Loucy (cell line): ENCODE results near the gene PI4KA.
"Not testable (repeated sequence)": the region's sequence is repeated elsewhere in the genome, so short reads cannot be mapped to it uniquely, and the experiment has no call there.

Experiments
- H2AFZ ChIP-seq: fragments of 200-600 bp; sonication (generic); 2 replicates; pipeline ENCODE4 v1.6.0; 2016; ENCODE audit warnings: antibody characterized with exemption, mild to moderate bottlenecking, low read length, moderate library complexity
- H3F3A ChIP-seq: fragments of 200-600 bp; 2 replicates; pipeline ENCODE4 v1.6.0; 2016; ENCODE audit warnings: antibody characterized with exemption, low read depth, mild to moderate bottlenecking
- H3K27me3 ChIP-seq: fragments of 200-600 bp; sonication (generic); 2 replicates; pipeline ENCODE4 v1.6.1; 2014; ENCODE audit warnings: low read length, mild to moderate bottlenecking; ENCODE audit not compliant: insufficient read depth, poor library complexity, severe bottlenecking
- H3K36me3 ChIP-seq: fragments of 200-600 bp; sonication (generic); 2 replicates; pipeline ENCODE4 v1.6.1; 2016; ENCODE audit warnings: low read length; ENCODE audit not compliant: insufficient read depth
- H3K4me1 ChIP-seq: fragments of 200-600 bp; sonication (generic); 2 replicates; pipeline ENCODE4 v1.5.1; 2014; ENCODE audit warnings: low read length, mild to moderate bottlenecking; ENCODE audit not compliant: insufficient read depth, poor library complexity, severe bottlenecking
- H3K4me2 ChIP-seq: fragments of 200-600 bp; sonication (generic); 2 replicates; pipeline ENCODE4 v1.6.0; 2014; ENCODE audit warnings: antibody characterized with exemption, low read length, low read depth, mild to moderate bottlenecking; ENCODE audit not compliant: poor library complexity, severe bottlenecking
- H3K4me3 ChIP-seq: fragments of 200-600 bp; sonication (generic); 2 replicates; pipeline ENCODE4 v1.5.1; 2014; ENCODE audit warnings: low read length, mild to moderate bottlenecking, mixed read lengths; ENCODE audit not compliant: poor library complexity, severe bottlenecking
- H3K79me2 ChIP-seq: fragments of 200-600 bp; sonication (generic); 2 replicates; pipeline ENCODE4 v1.6.1; 2014; ENCODE audit warnings: low read length; ENCODE audit not compliant: insufficient read depth
- H3K9ac ChIP-seq: fragments of 200-600 bp; sonication (generic); 2 replicates; pipeline ENCODE4 v1.6.0; 2014; ENCODE audit warnings: mild to moderate bottlenecking, low read depth, low read length, moderate library complexity; ENCODE audit not compliant: poor library complexity, severe bottlenecking
- H3K9me2 ChIP-seq: fragments of 200-600 bp; sonication (generic); replicated peaks from 2 replicates; pipeline ENCODE4 v1.6.1; 2016; ENCODE audit warnings: low read depth, low read length, mixed read lengths
- H3K9me3 ChIP-seq: fragments of 200-600 bp; sonication (generic); 2 replicates; pipeline ENCODE4 v1.6.1; 2014; ENCODE audit warnings: mild to moderate bottlenecking, antibody characterized with exemption, low read length, low read depth; ENCODE audit not compliant: insufficient read depth
- H4K20me1 ChIP-seq: fragments of 200-600 bp; sonication (generic); 2 replicates; pipeline ENCODE4 v1.6.0; 2014; ENCODE audit warnings: antibody characterized with exemption, low read length, mild to moderate bottlenecking; ENCODE audit not compliant: insufficient read depth, poor library complexity, severe bottlenecking
- EZH2phosphoT487 ChIP-seq: fragments of 200-600 bp; IDR thresholded peaks from 2 replicates; pipeline ENCODE4 v1.6.1; 2018; ENCODE audit warnings: antibody characterized with exemption, mild to moderate bottlenecking, moderate library complexity, borderline replicate concordance
- TF ChIP-seq, protein P1 (sequence below): fragments of 200-600 bp; sonication (generic); conservative IDR thresholded peaks from 2 replicates; pipeline ENCODE4 v1.5.1; 2014; ENCODE audit warnings: mild to moderate bottlenecking, antibody characterized with exemption, low read length

The PI4KA gene

DNA sequence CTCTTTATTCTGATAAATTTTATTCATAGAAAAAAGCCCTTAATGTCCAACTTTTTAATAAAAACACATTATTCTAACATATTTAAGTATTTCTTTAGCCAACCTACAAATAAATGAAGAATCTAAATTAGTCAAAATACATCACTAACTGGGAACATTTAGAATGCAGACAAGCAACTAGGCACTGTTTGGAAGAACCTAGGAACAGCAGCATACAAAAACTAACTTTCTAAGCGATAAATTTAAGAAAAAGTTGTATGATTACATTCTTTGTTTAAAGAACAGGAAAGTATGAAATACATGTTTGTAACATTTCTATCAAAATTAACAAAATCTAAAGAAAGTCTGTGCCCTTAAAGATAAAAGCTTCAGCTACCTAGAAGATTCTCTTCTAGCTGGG lies 35.3 kb downstream of the PI4KA start:
- Histone ChIP-seq H3F3A (no peaks in the 10 kb centered on the region), H3K9me2 (no peaks in the 10 kb centered on the region), H4K20me1 (no peaks in the 10 kb centered on the region), H3K4me2 (no peak overlapping the region), H3K36me3 (peaks cover 60% of the 10 kb centered on the region; the same call in 1 of the 2 replicates), H3K9me3 (no peaks in the 10 kb centered on the region), H2AFZ (no peak overlapping the region), H3K27me3 (no peaks in the 10 kb centered on the region), H3K4me3 (no peak overlapping the region), H3K9ac (no peak overlapping the region), H3K79me2 (no peaks in the 10 kb centered on the region), H3K4me1 (no peaks in the 10 kb centered on the region)
- TF ChIP-seq, protein P1, sequence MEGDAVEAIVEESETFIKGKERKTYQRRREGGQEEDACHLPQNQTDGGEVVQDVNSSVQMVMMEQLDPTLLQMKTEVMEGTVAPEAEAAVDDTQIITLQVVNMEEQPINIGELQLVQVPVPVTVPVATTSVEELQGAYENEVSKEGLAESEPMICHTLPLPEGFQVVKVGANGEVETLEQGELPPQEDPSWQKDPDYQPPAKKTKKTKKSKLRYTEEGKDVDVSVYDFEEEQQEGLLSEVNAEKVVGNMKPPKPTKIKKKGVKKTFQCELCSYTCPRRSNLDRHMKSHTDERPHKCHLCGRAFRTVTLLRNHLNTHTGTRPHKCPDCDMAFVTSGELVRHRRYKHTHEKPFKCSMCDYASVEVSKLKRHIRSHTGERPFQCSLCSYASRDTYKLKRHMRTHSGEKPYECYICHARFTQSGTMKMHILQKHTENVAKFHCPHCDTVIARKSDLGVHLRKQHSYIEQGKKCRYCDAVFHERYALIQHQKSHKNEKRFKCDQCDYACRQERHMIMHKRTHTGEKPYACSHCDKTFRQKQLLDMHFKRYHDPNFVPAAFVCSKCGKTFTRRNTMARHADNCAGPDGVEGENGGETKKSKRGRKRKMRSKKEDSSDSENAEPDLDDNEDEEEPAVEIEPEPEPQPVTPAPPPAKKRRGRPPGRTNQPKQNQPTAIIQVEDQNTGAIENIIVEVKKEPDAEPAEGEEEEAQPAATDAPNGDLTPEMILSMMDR, result no peak
- no peak for TF ChIP-seq EZH2phosphoT487

DNA sequence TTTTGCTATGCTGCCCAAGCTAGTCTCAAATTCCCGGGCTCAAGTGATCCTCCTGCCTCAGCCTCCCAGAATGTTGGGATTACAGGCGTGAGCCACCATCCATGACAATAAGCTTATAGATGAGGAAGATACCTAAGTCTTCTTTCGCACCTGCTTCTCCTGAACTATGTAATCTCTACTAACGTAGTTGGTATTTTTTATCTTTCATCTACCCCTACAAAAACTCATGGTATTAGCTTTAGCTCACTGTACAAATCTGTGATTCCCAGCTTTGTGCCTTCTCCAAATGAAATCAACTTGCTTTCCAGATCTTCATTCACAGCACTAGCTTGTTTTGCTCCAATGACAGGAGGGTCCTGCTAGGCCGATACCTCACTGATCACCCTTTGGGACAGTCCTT lies 36.4 kb downstream of the PI4KA start:
- H3K36me3 ChIP-seq, result peaks cover 63% of the 10 kb centered on the region; the same call in 1 of the 2 replicates
- no peaks in the 10 kb centered on the region for H3F3A ChIP-seq
- no peaks in the 10 kb centered on the region for H4K20me1 ChIP-seq

DNA sequence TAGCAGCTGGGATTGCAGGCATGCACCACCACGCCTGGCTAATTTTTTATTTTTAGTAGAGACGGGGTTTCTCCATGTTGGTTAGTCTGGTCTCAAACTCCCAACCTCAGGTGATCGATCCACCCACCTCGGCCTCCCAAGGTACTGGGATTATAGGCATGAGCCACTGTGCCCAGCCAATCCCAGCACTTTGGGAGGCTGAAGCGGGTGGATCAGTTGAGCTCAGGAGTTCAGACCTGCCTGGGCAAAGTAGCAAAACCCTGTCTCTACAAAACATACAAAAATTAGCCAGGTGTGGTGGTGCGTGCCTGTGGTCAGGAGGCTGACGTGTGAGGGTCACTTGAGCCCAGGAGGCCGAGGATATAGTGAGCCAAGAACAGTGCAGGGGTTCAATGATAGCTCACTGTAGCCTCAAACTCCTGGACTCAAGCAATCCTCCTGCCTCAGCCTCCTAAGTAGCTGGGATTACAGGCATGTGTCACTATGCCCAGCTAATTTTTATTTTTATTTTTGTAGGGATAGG lies 36.8 kb downstream of the PI4KA start:
- not testable (repeated sequence) for H3K79me2 ChIP-seq, H3K27me3 ChIP-seq, H3K4me2 ChIP-seq, H3K9me2 ChIP-seq, H3K9ac ChIP-seq, H3K4me1 ChIP-seq, H3K4me3 ChIP-seq, H4K20me1 ChIP-seq, H3F3A ChIP-seq, H3K9me3 ChIP-seq, H2AFZ ChIP-seq
- H3K36me3 ChIP-seq, result peaks cover 63% of the 10 kb centered on the region; the same call in 1 of the 2 replicates

More for the DNA sequence above, 36.4 kb downstream of the PI4KA start:
- Histone ChIP-seq H3K9ac (no peak overlapping the region), H3K4me2 (no peak overlapping the region), H3K79me2 (no peaks in the 10 kb centered on the region), H2AFZ (no peak overlapping the region), H3K9me2 (no peaks in the 10 kb centered on the region), H3K9me3 (no peaks in the 10 kb centered on the region), H3K27me3 (no peaks in the 10 kb centered on the region), H3K4me3 (no peak overlapping the region), H3K4me1 (no peaks in the 10 kb centered on the region)
- TF ChIP-seq, protein P1, result no peak
- no peak for TF ChIP-seq EZH2phosphoT487

DNA sequence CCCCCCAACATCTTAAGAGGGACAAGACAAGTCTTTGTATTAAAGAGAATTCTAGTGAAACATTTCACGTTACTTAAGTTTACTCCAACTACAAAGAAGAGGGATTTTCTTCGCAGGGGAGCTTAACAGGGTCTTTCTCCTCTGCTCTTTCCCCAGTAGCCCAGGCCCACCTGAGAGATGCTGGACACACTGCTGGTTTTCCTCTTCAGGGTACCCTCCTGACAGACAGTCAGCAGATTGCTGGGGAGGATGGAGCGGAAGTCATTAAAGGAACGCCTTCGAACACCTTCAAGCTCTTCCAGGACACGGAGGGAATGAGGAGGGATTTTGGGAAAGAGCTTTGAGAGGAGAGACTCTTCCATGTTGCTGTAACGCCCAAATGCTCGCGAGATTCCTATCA lies 39.1 kb downstream of the PI4KA start:
- H3K9me3 ChIP-seq, result no peaks in the 10 kb centered on the region
- no peaks in the 10 kb centered on the region for H3K9me2 ChIP-seq
- H2AFZ ChIP-seq, result no peak overlapping the region
- H3K4me1 ChIP-seq, result no peaks in the 10 kb centered on the region
- no peaks in the 10 kb centered on the region for H3K27me3 ChIP-seq
- no peaks in the 10 kb centered on the region for H4K20me1 ChIP-seq
- no peaks in the 10 kb centered on the region for H3K79me2 ChIP-seq
- no peak overlapping the region for H3K4me2 ChIP-seq
- H3K4me3 ChIP-seq, result no peak overlapping the region
- peaks cover 67% of the 10 kb centered on the region; the same call in 1 of the 2 replicates for H3K36me3 ChIP-seq
- TF ChIP-seq, protein P1, result no peak
- no peak for TF ChIP-seq EZH2phosphoT487
- no peak overlapping the region for H3K9ac ChIP-seq
- no peaks in the 10 kb centered on the region for H3F3A ChIP-seq
